HG02798 (cell line): ENCODE data around the gene MED7.
"Not testable (repeated sequence)": the region's sequence is repeated elsewhere in the genome, so short reads cannot be mapped to it uniquely, and the experiment has no call there.

Experiments used
- ATAC-seq: cut with Tn5 transposase; IDR thresholded peaks from one replicate; pipeline ENCODE4 v1.9.1; 2021; ENCODE audit warnings: mild to moderate bottlenecking; ENCODE audit not compliant: unreplicated experiment, poor library complexity

Gene MED7

GRCh38 chr5:157142317-157143126, at the start of gene MED7:
Gene MED7, minus strand, starts transcription at chr5:157142865. Its CDS starts 3,434 bp downstream, at chr5:157139431.
- peak; percentile 100 for ATAC-seq

GRCh38 chr5:157189223-157189622, 46.6 kb upstream of the MED7 start:
- peak; percentile 83 for ATAC-seq

GRCh38 chr5:157188270-157188669, 45.6 kb upstream of the MED7 start:
- no peak for ATAC-seq

- no peak for ATAC-seq
Measured at GRCh38 chr5:157187046-157187754, 44.5 kb upstream of the MED7 start.

- ATAC-seq, result no peak
Measured at GRCh38 chr5:157186309-157187045, 43.8 kb upstream of the MED7 start.

- not testable (repeated sequence) for ATAC-seq
Measured at GRCh38 chr5:157185122-157185521, 42.5 kb upstream of the MED7 start.

GRCh38 chr5:157184117-157184670, 41.5 kb upstream of the MED7 start:
- no peak for ATAC-seq

GRCh38 chr5:157182143-157182757, 39.6 kb upstream of the MED7 start:
- no peak for ATAC-seq

GRCh38 chr5:157180374-157181264, 38.0 kb upstream of the MED7 start, which contains the start of gene ITK:
Gene ITK, plus strand, starts transcription at chr5:157180840. Its CDS starts 138 bp downstream, at chr5:157180978.
- no peak for ATAC-seq

GRCh38 chr5:157178966-157179365, 36.3 kb upstream of the MED7 start:
- no peak for ATAC-seq

- no peak for ATAC-seq
Measured at GRCh38 chr5:157177953-157178352, 35.3 kb upstream of the MED7 start.

- ATAC-seq, result no peak
Measured at GRCh38 chr5:157175071-157175612, 32.5 kb upstream of the MED7 start.

GRCh38 chr5:157172403-157172802, 29.7 kb upstream of the MED7 start:
- ATAC-seq, result peak; percentile 99

- no peak for ATAC-seq
Measured at GRCh38 chr5:157168286-157168685, 25.6 kb upstream of the MED7 start.

- no peak for ATAC-seq
Measured at GRCh38 chr5:157167214-157167621, 24.6 kb upstream of the MED7 start.

- no peak for ATAC-seq
Measured at GRCh38 chr5:157166214-157167213, 23.8 kb upstream of the MED7 start, which contains the start of gene GARIN3. Gene GARIN3, minus strand, starts transcription at chr5:157166264. Its CDS starts 96 bp downstream, at chr5:157166168.

- no peak for ATAC-seq
Measured at GRCh38 chr5:157165668-157166067, 23.0 kb upstream of the MED7 start.
